Adrenal gland (tissue), 12 donors: ENCODE data around the gene OGT. TPM values are rescaled to one million over a fixed set of nuclear protein-coding genes. Genes with fewer than 3 reads are reported as not detected.

Experiments
- DNase-seq, 7 donors: peaks; one replicate each; pipeline ENCODE4 v3.0.0-alpha.2; 2019 to 2020
- H3K27ac ChIP-seq, 5 donors: fragments of 200-600 bp; sonication (generic) in 4 of 5; 1 replicate in 3 of 5; 2 replicates in 2 of 5; pipeline versions ENCODE4 v1.5.1 to v1.8.0; 2016 to 2020; ENCODE audit warnings: mild to moderate bottlenecking in 1 of 5
- H3K27me3 ChIP-seq: fragments of 200-600 bp; 2 replicates; pipeline ENCODE4 v1.8.0; 2021
- H3K36me3 ChIP-seq, 2 donors: fragments of 200-600 bp; replicated peaks in 1 of 2; 1 replicate in 1 of 2; 2 replicates in 1 of 2; pipeline versions ENCODE4 v1.5.1 to v1.8.0; 2018 to 2022
- H3K4me1 ChIP-seq, 2 donors: fragments of 200-600 bp; replicated peaks in 1 of 2; 1 replicate in 1 of 2; 2 replicates in 1 of 2; pipeline versions ENCODE4 v1.5.1 to v1.8.0; 2018 to 2021
- H3K4me3 ChIP-seq, 4 donors: fragments of 200-600 bp; sonication (generic) in 3 of 4; one replicate each; pipeline ENCODE4 v1.5.1; 2016 to 2018
- H3K9me3 ChIP-seq, 3 donors: fragments of 200-600 bp; sonication (generic) in 1 of 3; replicated peaks in 1 of 3; 1 replicate in 2 of 3; 2 replicates in 1 of 3; pipeline versions ENCODE4 v1.5.1 to v1.8.0; 2016 to 2021
- CTCF ChIP-seq, 6 experiments: fragments of 450-650 bp in 4 of 6; fragments of 200-600 bp in 2 of 6; sonication (generic) in 1 of 6; IDR thresholded peaks; 1 replicate in 5 of 6; 2 replicates in 1 of 6; pipeline versions ENCODE4 v1.5.1 to v1.8.0; 2016 to 2021; ENCODE audit warnings: antibody characterized with exemption in 6 of 6, mild to moderate bottlenecking in 2 of 6, moderate library complexity in 1 of 6
- POLR2A ChIP-seq, 2 donors: fragments of 450-650 bp; IDR thresholded peaks; one replicate each; pipeline ENCODE4 v1.6.1; 2017; ENCODE audit warnings: antibody characterized with exemption in 2 of 2, mild to moderate bottlenecking in 2 of 2, moderate library complexity in 1 of 2
- WGBS, 4 donors: extraction: QIAGEN DNeasy Blood & Tissue Kit in 2 of 4; methylation state at CpG; one replicate each; pipeline versions ENCODE4 v1.1.5 to v1.1.7; 2013 to 2017; 5-methylcytosine and 5-hydroxymethylcytosine counted together
- intact Hi-C, 2 donors: fragments of 100-400 bp; cut with DNase I; formaldehyde crosslinking; loops; one replicate each; pipeline versions ENCODE4 v1.14.1 to v1.15.0; 2022 to 2023
- polyA plus RNA-seq, 3 donors: library from polyadenylated mRNA; stranded (reverse); fragments of 200-250 nt in 2 of 3; fragments of 350-450 nt in 1 of 3; fragmentation: Illumina TruSeq in 1 of 3; extraction: RNeasy Lipid Tissue Mini Kit (QIAGEN cat#74804) in 1 of 3; gene quantifications; one replicate each; pipeline ENCODE4 v1.2.3, GENCODE V29; 2013 to 2014
- small RNA-seq, 2 donors: library from RNA; depleted of rRNA; stranded (forward); fragments of <200 nt; gene quantifications; one replicate each; pipeline ENCODE3, GENCODE V24; 2016
- total RNA-seq, 9 donors: library from RNA; depleted of rRNA in 4 of 9; stranded (reverse); fragments of >200 nt in 4 of 9; fragments of 120-200 nt in 1 of 9; fragmentation: NEBNext Ultra II Directional in 1 of 9; extraction: Animal tissue kit (Norgen Biotek cat#: 25700) in 1 of 9; gene quantifications; one replicate each; pipeline versions ENCODE4 v1.1.0 to v1.2.4, GENCODE V29; 2013 to 2023
- donor health status: healthy with polysubstance abuse.
- donor health status: Bipolar disorder and iron deficiency.
- donor health status: DM: yes; HTN: yes; CAD: no.
- donor health status: DM: no; HTN: no; CAD: no.
- donor health status: DM: no; HTN: no; CAD: no.
- donor health status: DM: yes; HTN: yes; CAD: no.

Gene OGT
- total and polyA plus RNA-seq, 12 donors: 38.0 to 164 (median 103) TPM

DNA sequence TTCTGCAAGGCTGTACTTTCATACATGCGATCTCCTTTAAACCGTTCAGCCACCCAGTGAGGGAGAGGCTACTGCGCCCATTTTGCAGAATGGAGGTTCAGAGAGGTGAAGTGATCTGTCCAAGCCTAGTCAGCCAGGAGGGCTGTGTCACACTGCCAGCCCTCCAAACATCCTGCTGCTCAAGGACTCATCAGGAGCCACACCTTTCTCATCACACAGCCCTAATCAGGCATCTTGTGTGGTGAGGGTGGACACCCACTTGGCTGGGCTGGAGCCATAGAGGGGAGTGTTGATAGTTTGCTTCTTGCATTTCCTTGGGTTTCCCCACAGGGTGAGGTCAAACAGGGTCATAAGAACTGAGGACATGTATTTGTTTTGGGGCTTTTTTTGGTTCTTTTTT is 90.8 kb downstream of the OGT start:
- intact Hi-C loops: no loop called here
- H3K4me3 ChIP-seq: no peak overlapping the region
- peaks cover 0 to 4% of the 10 kb centered on the region in 2 donors for H3K4me1 ChIP-seq
- no peak for DNase-seq
- H3K27ac ChIP-seq: no peak overlapping the region
- 88 to 95% (median 94%) methylated on average over 3 of the region's 3 CpGs for WGBS, 4 donors
- H3K36me3 ChIP-seq: no peaks in the 10 kb centered on the region
- no peak for TF ChIP-seq CTCF (IDR thresholded peaks at IDR 0.05)
- no peak for TF ChIP-seq POLR2A (IDR thresholded peaks at IDR 0.05)
- no peaks in the 10 kb centered on the region for H3K9me3 ChIP-seq
- H3K27me3 ChIP-seq: peaks cover 11% of the 10 kb centered on the region

DNA sequence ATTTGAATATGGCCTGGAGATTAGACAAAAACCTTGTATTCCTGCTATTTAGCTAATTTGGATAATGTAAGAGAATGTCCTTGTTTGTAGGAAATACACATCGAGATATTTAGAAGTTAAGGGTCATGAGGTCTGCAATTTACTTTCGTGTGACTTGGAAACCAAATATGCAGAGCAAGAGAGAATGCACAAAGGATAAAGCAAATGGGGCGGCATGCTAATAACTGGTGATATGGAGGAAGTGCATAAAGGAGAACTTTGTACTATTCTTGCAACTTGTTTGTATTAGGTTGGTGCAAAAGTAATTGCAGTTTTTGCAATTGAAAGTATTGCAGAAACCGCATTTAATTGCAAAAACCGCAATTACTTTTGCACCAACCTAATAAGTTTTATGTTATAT is 92.6 kb downstream of the OGT start:
- TF ChIP-seq POLR2A (IDR thresholded peaks at IDR 0.05) (no peak), CTCF (IDR thresholded peaks at IDR 0.05) (no peak)
- WGBS, 4 donors: 81 to 88% (median 87%) methylated on average over 5 of the region's 5 CpGs
- Histone ChIP-seq H3K9me3 (no peaks in the 10 kb centered on the region), H3K4me3 (no peak overlapping the region), H3K27me3 (peaks cover 11% of the 10 kb centered on the region), H3K4me1 (peaks cover 0 to 4% of the 10 kb centered on the region in 2 donors), H3K36me3 (no peaks in the 10 kb centered on the region), H3K27ac (no peak overlapping the region)
- intact Hi-C loops: no loop called here
- DNase-seq: no peak

Small RNAs within 50 kb of the gene (small RNA-seq; reads per million reads assigned to genes)
- 0 reads per million in 2 donors for gene RF00019

Other genes with a start within 250 kb of the OGT start
- gene NONO, start 249.5 kb upstream of the OGT start, total RNA-seq: 100 to 1,000 TPM; 267 to 524 (median 324) TPM
- 100 to 1,000 TPM; 140 to 492 (median 170) TPM for gene NONO, start 249.5 kb upstream of the OGT start, polyA plus RNA-seq
- 1 to 10 TPM in 3 of 9 donors, under 1 TPM in 5, not detected in 1; 0.18 to 3.2 (median 0.81) TPM for gene ITGB1BP2, start 231.4 kb upstream of the OGT start, total RNA-seq
- 1 to 10 TPM in 2 of 3 donors, under 1 TPM in 1; 0.31 to 1.6 (median 1.5) TPM for gene ITGB1BP2, start 231.4 kb upstream of the OGT start, polyA plus RNA-seq
- gene TAF1, start 166.7 kb upstream of the OGT start, total RNA-seq: 10 to 100 TPM; 20.9 to 48.9 (median 29.6) TPM
- 10 to 100 TPM in 2 of 3 donors, 1 to 10 TPM in 1; 7.5 to 27.8 (median 18.6) TPM for gene TAF1, start 166.7 kb upstream of the OGT start, polyA plus RNA-seq
- 1 to 10 TPM in 7 of 9 donors, under 1 TPM in 2; 0.18 to 6.6 (median 1.8) TPM for gene GCNA, start 45.3 kb downstream of the OGT start, total RNA-seq
- gene GCNA, start 45.3 kb downstream of the OGT start, polyA plus RNA-seq: 10 to 100 TPM in 1 of 3 donors, 1 to 10 TPM in 2; 1.9 to 23.3 (median 2.6) TPM
- under 1 TPM in 5 of 9 donors, not detected in 4; 0.27 to 0.79 (median 0.39) TPM for gene CXCR3, start 85.4 kb downstream of the OGT start, total RNA-seq
- 1 to 10 TPM in 2 of 3 donors, under 1 TPM in 1; 0.20 to 1.6 (median 1.1) TPM for gene CXCR3, start 85.4 kb downstream of the OGT start, polyA plus RNA-seq
- gene CXorf49, start 185.2 kb downstream of the OGT start, total RNA-seq: not detected
- gene CXorf49, start 185.2 kb downstream of the OGT start, polyA plus RNA-seq: not detected
- not detected for gene CXorf49B, start 230.2 kb downstream of the OGT start, total RNA-seq
- gene CXorf49B, start 230.2 kb downstream of the OGT start, polyA plus RNA-seq: not detected